NCI-H146 (cell line): Measurements from ENCODE around the gene KIAA1217.

Source experiments
- DNase-seq: peaks from one replicate; lab custom pipeline; 2025; lab: John Stamatoyannopoulos, UW

KIAA1217 gene

GRCh38 chr10:24208661-24209431 is at the start of gene KIAA1217:
TSS of gene KIAA1217 (plus strand) at chr10:24209138. CDS start at chr10:24209194, 56 bp downstream.
- DNase-seq, result no peak

- no peak for DNase-seq
Measured at GRCh38 chr10:24162206-24162985, 46.5 kb upstream of the KIAA1217 start.

- no peak for DNase-seq
Measured at GRCh38 chr10:24163485-24163884, 45.5 kb upstream of the KIAA1217 start.

GRCh38 chr10:24168258-24169170 is 40.4 kb upstream of the KIAA1217 start:
- no peak for DNase-seq

- DNase-seq, result no peak
Measured at GRCh38 chr10:24170199-24170598, 38.7 kb upstream of the KIAA1217 start.

- DNase-seq, result no peak
Measured at GRCh38 chr10:24172909-24173308, 36.0 kb upstream of the KIAA1217 start.

- no peak for DNase-seq
Measured at GRCh38 chr10:24174014-24174413, 34.9 kb upstream of the KIAA1217 start.

GRCh38 chr10:24176658-24177057 is 32.3 kb upstream of the KIAA1217 start:
- DNase-seq, result no peak

GRCh38 chr10:24177636-24178035 is 31.3 kb upstream of the KIAA1217 start:
- DNase-seq, result no peak

- DNase-seq, result no peak
Measured at GRCh38 chr10:24180891-24181290, 28.0 kb upstream of the KIAA1217 start.

- no peak for DNase-seq
Measured at GRCh38 chr10:24184455-24184854, 24.5 kb upstream of the KIAA1217 start.

- no peak for DNase-seq
Measured at GRCh38 chr10:24193330-24193729, 15.6 kb upstream of the KIAA1217 start.

- DNase-seq, result no peak
Measured at GRCh38 chr10:24197263-24197662, 11.7 kb upstream of the KIAA1217 start.

GRCh38 chr10:24201503-24202180 is 7.3 kb upstream of the KIAA1217 start:
- DNase-seq, result no peak

GRCh38 chr10:24202181-24202570 is 6.8 kb upstream of the KIAA1217 start:
- no peak for DNase-seq

GRCh38 chr10:24205821-24206220 is 3.1 kb upstream of the KIAA1217 start:
- DNase-seq, result no peak

GRCh38 chr10:24206334-24206733 is 2.6 kb upstream of the KIAA1217 start:
- no peak for DNase-seq

GRCh38 chr10:24206926-24207325 is 2.0 kb upstream of the KIAA1217 start:
- DNase-seq, result no peak

GRCh38 chr10:24207341-24207740 is 1.6 kb upstream of the KIAA1217 start:
- no peak for DNase-seq

GRCh38 chr10:24207781-24208611 is 942 bp upstream of the KIAA1217 start:
- DNase-seq, result no peak

- no peak for DNase-seq
Measured at GRCh38 chr10:24209432-24209771, 464 bp downstream of the KIAA1217 start.
